Testis (tissue), 3 donors: ENCODE data around the gene RHBG. TPM values are rescaled to one million over a fixed set of nuclear protein-coding genes. Genes with fewer than 3 reads are reported as not detected.

Experiments used
- DNase-seq: peaks from one replicate; pipeline ENCODE4 v3.0.0-alpha.2; 2019
- H3K27ac ChIP-seq, 2 donors: fragments of 200-600 bp; sonication (generic); one replicate each; pipeline ENCODE4 v1.5.1; 2019
- H3K27me3 ChIP-seq: fragments of 200-600 bp; sonication (generic); one replicate; pipeline ENCODE4 v1.5.1; 2019
- H3K36me3 ChIP-seq: fragments of 200-600 bp; sonication (generic); one replicate; pipeline ENCODE4 v1.5.1; 2017; ENCODE audit warnings: low read depth; ENCODE audit errors: missing control alignments
- H3K4me1 ChIP-seq: fragments of 200-600 bp; sonication (generic); one replicate; pipeline ENCODE4 v1.5.1; 2019
- H3K4me3 ChIP-seq, 2 donors: fragments of 200-600 bp; sonication (generic); one replicate each; pipeline ENCODE4 v1.5.1; 2017 to 2019
- H3K9me3 ChIP-seq: fragments of 200-600 bp; sonication (generic); one replicate; pipeline ENCODE4 v1.5.1; 2017
- POLR2A ChIP-seq: fragments of 450-650 bp; IDR thresholded peaks from one replicate; pipeline ENCODE4 v1.6.1; 2017; ENCODE audit warnings: antibody characterized with exemption, mild to moderate bottlenecking, moderate library complexity
- WGBS, 2 donors: methylation state at CpG; one replicate each; pipeline ENCODE4 v1.1.5; 2018; 5-methylcytosine and 5-hydroxymethylcytosine counted together
- intact Hi-C: fragments of 100-400 bp; cut with DNase I; formaldehyde crosslinking; loops from one replicate; pipeline ENCODE4 v1.15.1; 2023; ENCODE audit warnings: low total_unique reads
- polyA plus RNA-seq: library from polyadenylated mRNA; stranded (reverse); fragments of 350-450 nt; fragmentation: Illumina TruSeq; extraction: RNeasy Lipid Tissue Mini Kit (QIAGEN cat#74804); gene quantifications from one replicate; pipeline ENCODE4 v1.2.3, GENCODE V29; 2014; ENCODE audit warnings: low read depth, low replicate concordance; ENCODE audit not compliant: insufficient read depth
- total RNA-seq, 2 donors: library from RNA; depleted of rRNA; stranded (reverse); fragments of >200 nt; gene quantifications; one replicate each; pipeline ENCODE4 v1.2.3, GENCODE V29; 2016
- TF ChIP-seq, protein P1 (sequence below), 3 experiments: fragments of 450-650 bp in 2 of 3; fragments of 200-600 bp in 1 of 3; sonication (generic) in 1 of 3; IDR thresholded peaks; one replicate each; pipeline ENCODE4 v1.5.1; 2016 to 2019; ENCODE audit warnings: antibody characterized with exemption in 3 of 3, mild to moderate bottlenecking in 2 of 3, moderate library complexity in 1 of 3

RHBG gene
- total and polyA plus RNA-seq, 3 donors from 2014 or later = 2.0 to 3.3 (median 2.0) TPM

- no peak for DNase-seq
- Histone ChIP-seq H3K4me3 (peak overlapping the region in 1 of 2 donors; percentile 21), H3K27me3 (no peaks in the 10 kb centered on the region), H3K4me1 (peaks cover 19% of the 10 kb centered on the region), H3K36me3 (no peaks in the 10 kb centered on the region), H3K27ac (no peak overlapping the region), H3K9me3 (no peaks in the 10 kb centered on the region)
- intact Hi-C loops = no loop called here
- TF ChIP-seq, protein P1, sequence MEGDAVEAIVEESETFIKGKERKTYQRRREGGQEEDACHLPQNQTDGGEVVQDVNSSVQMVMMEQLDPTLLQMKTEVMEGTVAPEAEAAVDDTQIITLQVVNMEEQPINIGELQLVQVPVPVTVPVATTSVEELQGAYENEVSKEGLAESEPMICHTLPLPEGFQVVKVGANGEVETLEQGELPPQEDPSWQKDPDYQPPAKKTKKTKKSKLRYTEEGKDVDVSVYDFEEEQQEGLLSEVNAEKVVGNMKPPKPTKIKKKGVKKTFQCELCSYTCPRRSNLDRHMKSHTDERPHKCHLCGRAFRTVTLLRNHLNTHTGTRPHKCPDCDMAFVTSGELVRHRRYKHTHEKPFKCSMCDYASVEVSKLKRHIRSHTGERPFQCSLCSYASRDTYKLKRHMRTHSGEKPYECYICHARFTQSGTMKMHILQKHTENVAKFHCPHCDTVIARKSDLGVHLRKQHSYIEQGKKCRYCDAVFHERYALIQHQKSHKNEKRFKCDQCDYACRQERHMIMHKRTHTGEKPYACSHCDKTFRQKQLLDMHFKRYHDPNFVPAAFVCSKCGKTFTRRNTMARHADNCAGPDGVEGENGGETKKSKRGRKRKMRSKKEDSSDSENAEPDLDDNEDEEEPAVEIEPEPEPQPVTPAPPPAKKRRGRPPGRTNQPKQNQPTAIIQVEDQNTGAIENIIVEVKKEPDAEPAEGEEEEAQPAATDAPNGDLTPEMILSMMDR (IDR thresholded peaks at IDR 0.05) = no peak
- TF ChIP-seq POLR2A = no peak
- WGBS, 2 donors = 13 to 42% methylated on average over 3 to 5 of the region's 5 CpGs
Observed at GRCh38 chr1:156419854-156420204, 50.8 kb downstream of the RHBG start.

DNA sequence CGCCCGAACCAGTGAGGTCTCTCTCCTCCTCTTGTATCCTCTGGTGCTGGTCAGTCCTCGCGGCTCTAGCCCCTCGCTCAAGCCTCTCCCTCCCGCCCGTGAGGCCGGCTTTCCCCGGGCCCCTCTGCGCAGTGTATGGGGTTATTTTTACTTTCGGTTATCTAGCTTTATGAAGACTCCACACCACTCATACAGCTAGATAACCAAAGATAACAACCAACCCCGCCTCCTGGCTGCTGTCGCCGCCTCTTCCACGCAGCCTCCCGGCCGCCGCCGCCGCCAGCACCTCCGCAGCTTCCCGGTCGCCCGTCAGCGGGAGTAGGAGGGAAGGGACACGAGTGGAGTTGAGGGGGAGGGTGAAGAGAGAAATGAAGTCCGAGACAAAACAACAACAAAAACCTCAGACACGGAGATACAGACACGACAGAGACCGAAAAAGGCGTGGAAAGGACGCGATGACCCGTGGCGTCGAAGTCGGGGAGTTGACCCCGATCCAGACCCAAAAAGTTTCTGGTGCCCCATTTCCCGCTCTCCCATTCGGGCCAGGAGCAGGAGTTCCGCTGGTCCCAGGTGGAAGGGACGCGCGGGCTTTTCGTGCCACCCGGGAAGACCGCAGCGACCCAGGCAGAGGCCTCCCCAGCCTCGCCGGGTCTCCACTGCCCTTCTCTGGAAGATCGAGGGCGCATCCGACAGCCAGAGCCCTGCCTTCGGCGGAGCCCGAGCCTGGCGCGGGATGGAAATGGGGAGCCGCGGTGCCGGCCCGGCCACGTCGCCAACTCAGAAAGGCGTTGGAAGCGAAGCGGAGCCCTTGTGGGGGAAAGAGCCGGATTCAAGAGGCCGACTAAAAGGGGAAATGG lies 51.4 kb downstream of the RHBG start:
- Histone ChIP-seq H3K4me1 (peaks cover 19% of the 10 kb centered on the region), H3K27ac (no peak overlapping the region), H3K9me3 (no peaks in the 10 kb centered on the region), H3K4me3 (peak overlapping the region in 1 of 2 donors; percentile 21), H3K27me3 (no peaks in the 10 kb centered on the region), H3K36me3 (no peaks in the 10 kb centered on the region)
- intact Hi-C loops = no loop called here
- TF ChIP-seq POLR2A = no peak
- TF ChIP-seq, protein P1 (IDR thresholded peaks at IDR 0.05) = no peak
- no peak for DNase-seq
- WGBS, 2 donors = 6% methylated on average over 63 to 69 of the region's 69 CpGs

DNA sequence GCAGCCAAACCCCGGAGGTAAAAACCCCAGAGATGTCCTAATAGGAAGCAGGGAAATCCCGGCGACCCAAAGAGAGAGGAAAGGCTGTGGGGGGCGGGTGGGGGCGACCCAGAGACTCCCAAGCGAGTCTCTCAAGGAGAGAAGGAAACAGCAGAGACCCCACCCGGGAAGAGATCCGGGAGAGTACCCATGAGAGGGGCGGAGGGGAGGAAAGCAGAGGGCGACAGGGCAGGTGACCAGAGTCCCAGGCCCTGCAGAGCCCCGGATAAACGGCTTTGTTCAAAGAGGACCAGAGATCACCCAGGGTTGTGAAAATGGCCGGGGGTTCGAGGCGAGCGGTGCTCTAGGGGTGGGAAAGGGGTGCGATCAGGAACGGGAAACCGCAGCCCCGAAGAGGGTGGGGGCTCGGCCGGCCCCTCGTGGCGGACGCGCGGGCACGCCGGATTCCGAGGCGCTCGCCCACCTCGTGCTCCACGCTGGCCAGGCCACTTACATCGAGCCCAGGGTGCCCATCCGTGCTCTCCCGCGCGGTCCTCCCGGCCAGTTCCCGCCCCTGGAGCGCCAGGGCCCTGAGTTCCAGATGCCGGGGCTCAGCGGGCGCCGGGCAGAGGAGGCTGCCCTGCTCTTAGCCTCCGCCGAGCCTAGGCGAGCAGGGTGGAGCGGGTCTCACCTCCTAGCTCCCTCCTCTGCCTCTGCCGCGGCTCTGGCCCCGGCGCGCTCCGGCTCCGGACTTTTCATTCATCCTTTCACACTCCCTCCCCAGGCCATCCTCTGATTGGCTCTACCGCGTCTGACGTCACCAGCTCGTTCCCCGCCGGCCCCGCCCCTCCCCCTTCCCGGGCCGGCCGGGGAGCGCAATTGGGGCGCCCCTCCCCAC lies 52.3 kb downstream of the RHBG start:
- Histone ChIP-seq H3K9me3 (no peaks in the 10 kb centered on the region), H3K36me3 (no peaks in the 10 kb centered on the region), H3K4me1 (peaks cover 19% of the 10 kb centered on the region), H3K27me3 (no peaks in the 10 kb centered on the region), H3K27ac (no peak overlapping the region), H3K4me3 (peak overlapping the region; percentile 21 to 35)
- intact Hi-C loops = no loop called here
- TF ChIP-seq POLR2A = no peak
- TF ChIP-seq, protein P1 (IDR thresholded peaks at IDR 0.05) = no peak
- DNase-seq = peak; percentile 85
- WGBS, 2 donors = 2 to 3% methylated on average over 48 to 57 of the region's 69 CpGs

DNA sequence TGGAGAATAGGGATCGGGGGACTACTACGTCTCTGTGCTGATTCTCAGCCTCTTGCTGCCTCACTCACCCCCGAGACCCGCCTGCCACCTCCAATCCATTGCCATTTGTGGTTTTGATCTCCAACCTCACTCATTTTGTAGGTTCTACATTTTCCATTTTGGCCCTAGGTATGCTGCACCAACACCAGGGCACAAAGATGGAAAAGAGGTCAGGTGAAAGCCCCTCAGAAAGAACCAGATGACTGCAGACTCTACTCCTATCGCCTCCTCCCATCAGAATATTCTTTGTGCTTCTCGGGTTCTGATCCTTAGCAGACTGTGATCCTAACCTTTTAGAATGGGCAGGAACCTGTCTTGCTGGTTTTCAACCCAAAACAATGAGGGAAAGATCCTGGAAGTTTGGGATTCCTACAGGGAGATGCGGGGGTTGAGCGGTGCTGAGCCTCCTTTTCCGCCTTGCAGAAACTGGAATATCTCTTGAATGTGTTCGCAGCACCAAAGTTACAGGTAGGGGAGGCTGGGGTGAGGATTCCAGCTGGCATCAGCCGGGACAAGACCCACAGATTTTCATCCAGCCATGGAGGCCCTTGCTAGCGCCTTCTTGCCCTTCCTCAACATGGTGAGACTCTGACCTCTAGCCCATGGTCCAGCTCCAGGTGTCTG lies 53.1 kb downstream of the RHBG start:
- Histone ChIP-seq H3K36me3 (no peaks in the 10 kb centered on the region), H3K4me1 (peaks cover 19% of the 10 kb centered on the region), H3K27me3 (no peaks in the 10 kb centered on the region), H3K9me3 (no peaks in the 10 kb centered on the region), H3K4me3 (peak overlapping the region; percentile 21 to 35), H3K27ac (no peak overlapping the region)
- no peak for DNase-seq
- intact Hi-C loops = no loop called here
- no peak for TF ChIP-seq POLR2A
- TF ChIP-seq, protein P1 (IDR thresholded peaks at IDR 0.05) = no peak
- 11 to 18% methylated on average over 11 to 12 of the region's 12 CpGs for WGBS, 2 donors
